Measurements from ENCODE around the gene RECQL5. TPM values are rescaled to one million over a fixed set of nuclear protein-coding genes. Genes with fewer than 3 reads are reported as not detected.

Gene RECQL5
- total RNA-seq, 1 experiment from 2014 or later = 40.0 TPM

DNA sequence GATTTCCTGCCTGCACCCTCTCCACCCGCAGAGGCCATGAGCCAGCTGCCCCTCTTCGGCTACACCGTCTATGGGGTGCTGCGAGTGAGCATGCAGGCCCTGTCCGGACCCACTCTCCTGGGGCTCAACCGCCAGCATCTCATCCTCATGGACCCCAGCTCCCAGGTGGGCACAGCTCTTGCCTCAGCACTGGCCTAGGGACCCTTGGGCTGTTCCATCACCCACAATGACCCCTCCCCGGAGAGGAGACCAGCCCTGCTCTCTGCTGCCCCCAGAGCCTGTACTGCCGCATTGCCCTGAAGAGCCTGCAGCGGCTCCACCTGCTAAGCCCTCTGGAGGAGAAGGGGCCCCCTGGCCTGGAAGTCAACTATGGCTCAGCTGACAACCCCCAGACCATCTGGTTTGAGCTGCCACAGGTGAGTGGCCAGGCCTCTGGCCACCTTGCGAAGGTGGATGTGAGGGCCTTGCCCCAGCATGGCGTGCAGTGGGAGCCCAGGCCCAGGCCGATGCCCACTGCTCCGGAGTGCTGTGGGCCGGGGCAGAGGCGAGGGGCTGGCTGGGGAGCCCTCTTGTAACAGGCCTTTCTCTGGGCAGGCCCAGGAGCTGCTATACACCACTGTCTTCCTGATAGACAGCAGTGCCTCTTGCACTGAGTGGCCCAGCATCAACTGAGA lies 41.0 kb downstream of the RECQL5 start:
- H3K4me1 ChIP-seq (ENCODE audit: insufficient read depth, low read length) = no peaks in the 10 kb centered on the region
- H3K23ac ChIP-seq (ENCODE audit: insufficient read length, low read depth, low read length) = no peak overlapping the region
- H3K9ac ChIP-seq (ENCODE audit: extremely low read depth, insufficient read length, low read length) = no peak overlapping the region
- H3K4me2 ChIP-seq (ENCODE audit: insufficient read depth, insufficient read length, low read length) = no peak overlapping the region
- no CpG with 5 or more reads among the region's 15 CpGs for WGBS (ENCODE audit: extremely low coverage, insufficient read length, low lambda C conversion rate)
- Mint-ChIP-seq H3K27ac (no peak overlapping the region), H3K9me3 (no peaks in the 10 kb centered on the region), H3K4me3 (no peak overlapping the region), H3K36me3 (ENCODE audit: insufficient read depth in 1 of 3, low read depth in 3 of 3) (peaks cover 0 to 15% (median 2%) of the 10 kb centered on the region in 3 experiments; a peak in 3 of 7 replicates), H3K27me3 (ENCODE audit: low read depth) (peaks cover 8% of the 10 kb centered on the region), H3K4me1 (no peaks in the 10 kb centered on the region)
- no peak overlapping the region for H3K14ac ChIP-seq (ENCODE audit: insufficient read depth, low read length)
- no peak overlapping the region for H2AFZ ChIP-seq (ENCODE audit: low read length)
- no peak overlapping the region for H2BK15ac ChIP-seq (ENCODE audit: low read depth, low read length)
- no peak overlapping the region for H3K4ac ChIP-seq (ENCODE audit: low read depth, low read length)
- no peak overlapping the region for H2AK5ac ChIP-seq (ENCODE audit: insufficient read length, low read length)
- no peak overlapping the region for H3T11ph ChIP-seq (ENCODE audit: low read length)
- no peaks in the 10 kb centered on the region for H3K9me3 ChIP-seq (ENCODE audit: control insufficient read depth, low read depth, low read length)
- H4K91ac ChIP-seq (ENCODE audit: insufficient read length, low read depth, low read length) = no peak overlapping the region
- TF ChIP-seq, protein P1, sequence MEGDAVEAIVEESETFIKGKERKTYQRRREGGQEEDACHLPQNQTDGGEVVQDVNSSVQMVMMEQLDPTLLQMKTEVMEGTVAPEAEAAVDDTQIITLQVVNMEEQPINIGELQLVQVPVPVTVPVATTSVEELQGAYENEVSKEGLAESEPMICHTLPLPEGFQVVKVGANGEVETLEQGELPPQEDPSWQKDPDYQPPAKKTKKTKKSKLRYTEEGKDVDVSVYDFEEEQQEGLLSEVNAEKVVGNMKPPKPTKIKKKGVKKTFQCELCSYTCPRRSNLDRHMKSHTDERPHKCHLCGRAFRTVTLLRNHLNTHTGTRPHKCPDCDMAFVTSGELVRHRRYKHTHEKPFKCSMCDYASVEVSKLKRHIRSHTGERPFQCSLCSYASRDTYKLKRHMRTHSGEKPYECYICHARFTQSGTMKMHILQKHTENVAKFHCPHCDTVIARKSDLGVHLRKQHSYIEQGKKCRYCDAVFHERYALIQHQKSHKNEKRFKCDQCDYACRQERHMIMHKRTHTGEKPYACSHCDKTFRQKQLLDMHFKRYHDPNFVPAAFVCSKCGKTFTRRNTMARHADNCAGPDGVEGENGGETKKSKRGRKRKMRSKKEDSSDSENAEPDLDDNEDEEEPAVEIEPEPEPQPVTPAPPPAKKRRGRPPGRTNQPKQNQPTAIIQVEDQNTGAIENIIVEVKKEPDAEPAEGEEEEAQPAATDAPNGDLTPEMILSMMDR (conservative IDR thresholded peaks at IDR 0.05) = peak; percentile 90
- H2BK120ac ChIP-seq (ENCODE audit: low read depth, low read length, poor library complexity, severe bottlenecking) = no peak overlapping the region
- no peaks in the 10 kb centered on the region for H4K20me1 ChIP-seq (ENCODE audit: control insufficient read depth, insufficient read depth, insufficient read length)
- no peak overlapping the region for H2BK20ac ChIP-seq (ENCODE audit: low read depth, low read length, poor library complexity, severe bottlenecking)
- H3K27ac ChIP-seq (ENCODE audit: insufficient read length, low read depth, low read length) = no peak overlapping the region
- no peaks in the 10 kb centered on the region for H3K23me2 ChIP-seq (ENCODE audit: insufficient read length, low read depth, low read length, poor library complexity, severe bottlenecking)
- no peak overlapping the region for H2BK5ac ChIP-seq (ENCODE audit: insufficient read length, low read length)
- H3K79me1 ChIP-seq (ENCODE audit: insufficient read depth, low read depth, low read length, poor library complexity, severe bottlenecking) = no peaks in the 10 kb centered on the region
- no peak overlapping the region for H4K5ac ChIP-seq (ENCODE audit: insufficient read length, low read depth, low read length)
- H3K79me2 ChIP-seq (ENCODE audit: insufficient read depth, low read length) = no peaks in the 10 kb centered on the region
- H2BK12ac ChIP-seq (ENCODE audit: insufficient read length, low read depth, low read length) = no peak overlapping the region
- H3K18ac ChIP-seq (ENCODE audit: insufficient read length, low read depth, low read length) = no peak overlapping the region
- no peak overlapping the region for H3K56ac ChIP-seq (ENCODE audit: insufficient read length, low read depth, low read length)
- peak; percentile 87 for DNase-seq
- H4K8ac ChIP-seq (replicated peaks; ENCODE audit: insufficient read length, low read depth, low read length) = no peak overlapping the region
- H3K27me3 ChIP-seq (ENCODE audit: insufficient read depth, low read length) = no peaks in the 10 kb centered on the region; the same call in 1 of the 2 replicates

Data from H9 (cell line).